WTC11 (cell line): Measurements from ENCODE around the gene PPP1R3C. TPM values are rescaled to one million over a fixed set of nuclear protein-coding genes. Genes with fewer than 3 reads are reported as not detected.

Experiments
- ATAC-seq: fragments of 200-7000 bp; cut with Tn5 transposase; 2 replicates; pipeline ENCODE4 v1.10.0; 2021; ENCODE audit warnings: mild to moderate bottlenecking, moderate library complexity
- CTCF ChIA-PET: fragments of 300-600 bp; sonication (Branson Sonifier 250); formaldehyde crosslinking; loops from one replicate; lab custom pipeline; 2021; ENCODE audit warnings: antibody characterized with exemption; lab: Charles Lee
- POLR2A ChIA-PET: fragments of 350-600 bp; sonication (Branson Sonifier 250); formaldehyde crosslinking; loops from one replicate; lab custom pipeline; 2021; ENCODE audit warnings: antibody characterized with exemption; lab: Charles Lee
- DNase-seq: peaks from one replicate; pipeline ENCODE4 v3.0.0; 2021; ENCODE audit warnings: low spot score
- H3K27ac Mint-ChIP-seq: 2 replicates; pipeline ENCODE4 v1.8.0; 2021; ENCODE audit warnings: mixed read lengths
- H3K27me3 Mint-ChIP-seq: 2 replicates; pipeline ENCODE4 v1.8.0; 2021; ENCODE audit warnings: low read depth, mild to moderate bottlenecking, moderate library complexity, mixed read lengths
- H3K36me3 Mint-ChIP-seq: 2 replicates; pipeline ENCODE4 v1.8.0; 2021; ENCODE audit warnings: mixed read lengths
- H3K4me1 Mint-ChIP-seq: 2 replicates; pipeline ENCODE4 v1.8.0; 2022; ENCODE audit warnings: mixed read lengths
- H3K4me3 Mint-ChIP-seq: 2 replicates; pipeline ENCODE4 v1.8.0; 2021; ENCODE audit warnings: mild to moderate bottlenecking, moderate library complexity, mixed read lengths
- H3K9me3 Mint-ChIP-seq: 2 replicates; pipeline ENCODE4 v1.8.0; 2021; ENCODE audit warnings: mixed read lengths
- ATF1 ChIP-seq: sonication (generic); formaldehyde crosslinking; IDR thresholded peaks from 2 replicates; pipeline ENCODE4 v1.8.1; 2023; ENCODE audit warnings: mild to moderate bottlenecking, moderate library complexity, missing genetic modification reagents
- CREB1 ChIP-seq: sonication (generic); formaldehyde crosslinking; IDR thresholded peaks from 2 replicates; pipeline ENCODE4 v1.8.0; 2023; ENCODE audit warnings: mild to moderate bottlenecking, missing genetic modification reagents
- ELF4 ChIP-seq: sonication (generic); formaldehyde crosslinking; IDR thresholded peaks from 2 replicates; pipeline ENCODE4 v1.8.1; 2022; ENCODE audit warnings: low read depth, mild to moderate bottlenecking, moderate library complexity, missing genetic modification reagents
- FOXJ3 ChIP-seq: sonication (generic); formaldehyde crosslinking; IDR thresholded peaks from 2 replicates; pipeline ENCODE4 v1.9.0; 2021; ENCODE audit warnings: missing genetic modification reagents, mild to moderate bottlenecking, borderline replicate concordance
- FOXK1 ChIP-seq: sonication (generic); formaldehyde crosslinking; IDR thresholded peaks from 2 replicates; pipeline ENCODE4 v1.8.0; 2022; ENCODE audit warnings: mild to moderate bottlenecking, moderate library complexity, missing genetic modification reagents
- FOXP1 ChIP-seq: sonication (generic); formaldehyde crosslinking; IDR thresholded peaks from 2 replicates; pipeline ENCODE4 v1.8.0; 2022; ENCODE audit warnings: missing genetic modification reagents, mild to moderate bottlenecking, moderate library complexity, borderline replicate concordance
- GRHL2 ChIP-seq: fragments of 250-450 bp; sonication (Bioruptor Pico); IDR thresholded peaks from 2 replicates; pipeline ENCODE4 v1.8.0; 2022; ENCODE audit warnings: mild to moderate bottlenecking, moderate library complexity; ENCODE audit not compliant: insufficient replicate concordance, severe bottlenecking
- GTF2I ChIP-seq: fragments of 250-450 bp; sonication (Bioruptor Pico); conservative IDR thresholded peaks from 2 replicates; pipeline ENCODE4 v1.4.0; 2021; ENCODE audit warnings: mild to moderate bottlenecking
- KAT7 ChIP-seq: sonication (generic); formaldehyde crosslinking; IDR thresholded peaks from 2 replicates; pipeline ENCODE4 v1.8.1; 2023; ENCODE audit warnings: missing genetic modification reagents, mild to moderate bottlenecking, borderline replicate concordance
- NR1H2 ChIP-seq: sonication (generic); formaldehyde crosslinking; IDR thresholded peaks from 2 replicates; pipeline ENCODE4 v1.9.0; 2021; ENCODE audit warnings: mild to moderate bottlenecking, moderate library complexity, missing genetic modification reagents
- SMAD3 ChIP-seq: sonication (generic); formaldehyde crosslinking; IDR thresholded peaks from 2 replicates; pipeline ENCODE4 v1.8.0; 2022; ENCODE audit warnings: missing genetic modification reagents, mild to moderate bottlenecking, borderline replicate concordance
- SMAD4 ChIP-seq: sonication (generic); formaldehyde crosslinking; IDR thresholded peaks from 2 replicates; pipeline ENCODE4 v1.8.0; 2022; ENCODE audit warnings: mild to moderate bottlenecking, missing genetic modification reagents
- TEAD1 ChIP-seq: sonication (generic); formaldehyde crosslinking; IDR thresholded peaks from 2 replicates; pipeline ENCODE4 v1.8.0; 2022; ENCODE audit warnings: mild to moderate bottlenecking, missing genetic modification reagents
- TP53 ChIP-seq: sonication (generic); formaldehyde crosslinking; IDR thresholded peaks from 2 replicates; pipeline ENCODE4 v1.8.1; 2023; ENCODE audit warnings: mild to moderate bottlenecking, missing genetic modification reagents
- ZNF121 ChIP-seq: sonication (generic); formaldehyde crosslinking; IDR thresholded peaks from 2 replicates; pipeline ENCODE4 v1.8.0; 2023; ENCODE audit warnings: missing genetic modification reagents
- ZNF138 ChIP-seq: sonication (generic); formaldehyde crosslinking; conservative IDR thresholded peaks from 2 replicates; pipeline ENCODE4 v1.8.1; 2022; ENCODE audit warnings: mild to moderate bottlenecking, moderate library complexity, missing genetic modification reagents
- ZNF416 ChIP-seq: fragments of 250-450 bp; sonication (Bioruptor Pico); IDR thresholded peaks from 2 replicates; pipeline ENCODE4 v1.9.0; 2021; ENCODE audit warnings: mild to moderate bottlenecking, inconsistent platforms
- total RNA-seq: library from RNA; stranded (reverse); gene quantifications from 3 replicates; pipeline ENCODE4 v1.2.3, GENCODE V29; 2021
- TF ChIP-seq, protein P1 (sequence below): sonication (generic); formaldehyde crosslinking; IDR thresholded peaks from 2 replicates; pipeline ENCODE4 v1.8.0; 2022; ENCODE audit warnings: mild to moderate bottlenecking, missing genetic modification reagents
- TF ChIP-seq, protein P2 (sequence below): sonication (generic); formaldehyde crosslinking; conservative IDR thresholded peaks from 2 replicates; pipeline ENCODE4 v1.8.1; 2023; ENCODE audit warnings: mild to moderate bottlenecking, low read depth, missing genetic modification reagents, moderate library complexity

Gene PPP1R3C
- total RNA-seq, 1 experiment from 2014 or later = 1.5 TPM

GRCh38 chr10:91607646-91608403, 25.0 kb downstream of the PPP1R3C start:
- POLR2A ChIA-PET = no interaction called here
- H3K27ac Mint-ChIP-seq = no peak overlapping the region
- no peak overlapping the region for H3K4me3 Mint-ChIP-seq
- DNase-seq = no peak
- no peaks in the 10 kb centered on the region for H3K27me3 Mint-ChIP-seq
- TF ChIP-seq GRHL2 = no peak
- CTCF ChIA-PET = interaction anchor here (1.6 kb wide), 1 partner anchor 28 kb away, joined by 6 read pairs; no protein-coding TSS in a partner anchor
- no peaks in the 10 kb centered on the region for H3K36me3 Mint-ChIP-seq
- no peaks in the 10 kb centered on the region for H3K4me1 Mint-ChIP-seq
- H3K9me3 Mint-ChIP-seq = peaks cover 13% of the 10 kb centered on the region
- no peak for ATAC-seq

DNA sequence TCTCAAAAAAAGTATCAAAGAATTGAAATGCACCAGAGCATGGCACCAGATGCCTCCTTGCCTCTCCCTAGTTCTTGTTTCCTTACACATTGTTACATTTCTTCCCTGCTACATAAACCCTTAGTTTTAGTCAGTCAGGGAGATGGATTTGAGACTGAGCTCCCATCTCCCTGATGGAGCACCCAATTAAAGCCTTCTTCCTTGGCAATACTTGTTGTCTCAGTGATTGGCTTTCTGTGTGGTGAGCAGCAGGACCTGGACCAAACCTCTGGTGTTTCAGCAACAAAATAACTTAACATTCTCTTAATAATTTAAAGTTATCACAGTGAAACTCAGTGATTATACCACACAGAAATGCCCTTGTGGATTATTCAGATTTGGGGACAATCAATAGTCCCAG, 26.9 kb downstream of the PPP1R3C start:
- DNase-seq = no peak
- H3K9me3 Mint-ChIP-seq = peaks cover 13% of the 10 kb centered on the region
- no peaks in the 10 kb centered on the region for H3K4me1 Mint-ChIP-seq
- ChIA-PET POLR2A (no interaction called here), CTCF (no interaction called here)
- TF ChIP-seq ZNF138 = no peak
- TF ChIP-seq ATF1 (CRISPR knock-in tag) = no peak
- TF ChIP-seq, protein P1, sequence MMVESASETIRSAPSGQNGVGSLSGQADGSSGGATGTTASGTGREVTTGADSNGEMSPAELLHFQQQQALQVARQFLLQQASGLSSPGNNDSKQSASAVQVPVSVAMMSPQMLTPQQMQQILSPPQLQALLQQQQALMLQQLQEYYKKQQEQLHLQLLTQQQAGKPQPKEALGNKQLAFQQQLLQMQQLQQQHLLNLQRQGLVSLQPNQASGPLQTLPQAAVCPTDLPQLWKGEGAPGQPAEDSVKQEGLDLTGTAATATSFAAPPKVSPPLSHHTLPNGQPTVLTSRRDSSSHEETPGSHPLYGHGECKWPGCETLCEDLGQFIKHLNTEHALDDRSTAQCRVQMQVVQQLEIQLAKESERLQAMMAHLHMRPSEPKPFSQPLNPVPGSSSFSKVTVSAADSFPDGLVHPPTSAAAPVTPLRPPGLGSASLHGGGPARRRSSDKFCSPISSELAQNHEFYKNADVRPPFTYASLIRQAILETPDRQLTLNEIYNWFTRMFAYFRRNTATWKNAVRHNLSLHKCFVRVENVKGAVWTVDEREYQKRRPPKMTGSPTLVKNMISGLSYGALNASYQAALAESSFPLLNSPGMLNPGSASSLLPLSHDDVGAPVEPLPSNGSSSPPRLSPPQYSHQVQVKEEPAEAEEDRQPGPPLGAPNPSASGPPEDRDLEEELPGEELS (CRISPR knock-in tag) = no peak
- no peak for TF ChIP-seq SMAD3 (CRISPR knock-in tag)
- no peak for TF ChIP-seq NR1H2 (CRISPR knock-in tag)
- TF ChIP-seq, protein P2, sequence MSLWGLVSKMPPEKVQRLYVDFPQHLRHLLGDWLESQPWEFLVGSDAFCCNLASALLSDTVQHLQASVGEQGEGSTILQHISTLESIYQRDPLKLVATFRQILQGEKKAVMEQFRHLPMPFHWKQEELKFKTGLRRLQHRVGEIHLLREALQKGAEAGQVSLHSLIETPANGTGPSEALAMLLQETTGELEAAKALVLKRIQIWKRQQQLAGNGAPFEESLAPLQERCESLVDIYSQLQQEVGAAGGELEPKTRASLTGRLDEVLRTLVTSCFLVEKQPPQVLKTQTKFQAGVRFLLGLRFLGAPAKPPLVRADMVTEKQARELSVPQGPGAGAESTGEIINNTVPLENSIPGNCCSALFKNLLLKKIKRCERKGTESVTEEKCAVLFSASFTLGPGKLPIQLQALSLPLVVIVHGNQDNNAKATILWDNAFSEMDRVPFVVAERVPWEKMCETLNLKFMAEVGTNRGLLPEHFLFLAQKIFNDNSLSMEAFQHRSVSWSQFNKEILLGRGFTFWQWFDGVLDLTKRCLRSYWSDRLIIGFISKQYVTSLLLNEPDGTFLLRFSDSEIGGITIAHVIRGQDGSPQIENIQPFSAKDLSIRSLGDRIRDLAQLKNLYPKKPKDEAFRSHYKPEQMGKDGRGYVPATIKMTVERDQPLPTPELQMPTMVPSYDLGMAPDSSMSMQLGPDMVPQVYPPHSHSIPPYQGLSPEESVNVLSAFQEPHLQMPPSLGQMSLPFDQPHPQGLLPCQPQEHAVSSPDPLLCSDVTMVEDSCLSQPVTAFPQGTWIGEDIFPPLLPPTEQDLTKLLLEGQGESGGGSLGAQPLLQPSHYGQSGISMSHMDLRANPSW (CRISPR knock-in tag) = no peak
- TF ChIP-seq GTF2I (CRISPR knock-in tag) = no peak
- no peak for TF ChIP-seq ZNF416 (CRISPR knock-in tag)
- no peak for TF ChIP-seq SMAD4 (CRISPR knock-in tag)
- no peak for TF ChIP-seq KAT7 (CRISPR knock-in tag)
- no peak for TF ChIP-seq TP53 (CRISPR knock-in tag)
- TF ChIP-seq FOXP1 (CRISPR knock-in tag) = no peak
- TF ChIP-seq CREB1 = no peak
- TF ChIP-seq ELF4 (CRISPR knock-in tag) = no peak
- TF ChIP-seq FOXK1 (CRISPR knock-in tag) = no peak
- TF ChIP-seq GRHL2 = no peak
- no peak for TF ChIP-seq TEAD1 (CRISPR knock-in tag)
- TF ChIP-seq FOXJ3 (CRISPR knock-in tag) = no peak
- no peak for TF ChIP-seq ZNF121 (CRISPR knock-in tag)
- H3K4me3 Mint-ChIP-seq = no peak overlapping the region
- no peak for ATAC-seq
- H3K36me3 Mint-ChIP-seq = no peaks in the 10 kb centered on the region
- no peaks in the 10 kb centered on the region for H3K27me3 Mint-ChIP-seq
- no peak overlapping the region for H3K27ac Mint-ChIP-seq
